Neutrophil (primary cell): ENCODE measurements around the gene MATK.

Experiments used
- H3K27ac ChIP-seq: fragments of 200-600 bp; sonication (generic); 2 replicates; pipeline ENCODE4 v1.5.1; 2016; ENCODE audit warnings: mild to moderate bottlenecking, moderate library complexity
- H3K27me3 ChIP-seq: fragments of 200-600 bp; sonication (generic); 2 replicates; pipeline ENCODE4 v1.6.0; 2016; ENCODE audit warnings: mild to moderate bottlenecking
- H3K36me3 ChIP-seq: fragments of 200-600 bp; sonication (generic); 2 replicates; pipeline ENCODE4 v1.5.1; 2017
- H3K4me1 ChIP-seq, 2 experiments: fragments of 200-600 bp in 1 of 2; sonication (generic) in 1 of 2; 1 replicate in 1 of 2; 2 replicates in 1 of 2; pipeline versions ENCODE4 v1.5.1 to v1.6.1; 2013 to 2016; ENCODE audit warnings: low read depth in 1 of 2, low read length in 1 of 2, mild to moderate bottlenecking in 1 of 2, moderate library complexity in 1 of 2; ENCODE audit not compliant: control insufficient read depth in 1 of 2, insufficient read depth in 1 of 2
- H3K4me3 ChIP-seq, 2 experiments: fragments of 200-600 bp in 1 of 2; sonication (generic) in 1 of 2; 1 replicate in 1 of 2; 2 replicates in 1 of 2; pipeline ENCODE4 v1.5.1; 2013 to 2016; ENCODE audit warnings: low read depth in 1 of 2, low read length in 1 of 2, mild to moderate bottlenecking in 1 of 2, moderate library complexity in 1 of 2
- H3K9me3 ChIP-seq: fragments of 200-600 bp; sonication (generic); 2 replicates; pipeline ENCODE4 v1.5.1; 2016
- TF ChIP-seq, protein P1 (sequence below): fragments of 200-600 bp; sonication (generic); IDR thresholded peaks from 2 replicates; pipeline ENCODE4 v1.5.1; 2016; ENCODE audit warnings: antibody characterized with exemption

MATK gene

GRCh38 chr19:3752492-3752891 lies 33.7 kb downstream of the MATK start:
- H3K4me1 ChIP-seq, result no peaks in the 10 kb centered on the region
- TF ChIP-seq, protein P1, sequence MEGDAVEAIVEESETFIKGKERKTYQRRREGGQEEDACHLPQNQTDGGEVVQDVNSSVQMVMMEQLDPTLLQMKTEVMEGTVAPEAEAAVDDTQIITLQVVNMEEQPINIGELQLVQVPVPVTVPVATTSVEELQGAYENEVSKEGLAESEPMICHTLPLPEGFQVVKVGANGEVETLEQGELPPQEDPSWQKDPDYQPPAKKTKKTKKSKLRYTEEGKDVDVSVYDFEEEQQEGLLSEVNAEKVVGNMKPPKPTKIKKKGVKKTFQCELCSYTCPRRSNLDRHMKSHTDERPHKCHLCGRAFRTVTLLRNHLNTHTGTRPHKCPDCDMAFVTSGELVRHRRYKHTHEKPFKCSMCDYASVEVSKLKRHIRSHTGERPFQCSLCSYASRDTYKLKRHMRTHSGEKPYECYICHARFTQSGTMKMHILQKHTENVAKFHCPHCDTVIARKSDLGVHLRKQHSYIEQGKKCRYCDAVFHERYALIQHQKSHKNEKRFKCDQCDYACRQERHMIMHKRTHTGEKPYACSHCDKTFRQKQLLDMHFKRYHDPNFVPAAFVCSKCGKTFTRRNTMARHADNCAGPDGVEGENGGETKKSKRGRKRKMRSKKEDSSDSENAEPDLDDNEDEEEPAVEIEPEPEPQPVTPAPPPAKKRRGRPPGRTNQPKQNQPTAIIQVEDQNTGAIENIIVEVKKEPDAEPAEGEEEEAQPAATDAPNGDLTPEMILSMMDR, result no peak
- no peaks in the 10 kb centered on the region for H3K27me3 ChIP-seq
- peaks cover 57% of the 10 kb centered on the region for H3K36me3 ChIP-seq
- no peaks in the 10 kb centered on the region for H3K9me3 ChIP-seq
- no peak overlapping the region for H3K4me3 ChIP-seq
- H3K27ac ChIP-seq, result no peak overlapping the region

GRCh38 chr19:3751236-3751635 lies 34.9 kb downstream of the MATK start:
- peaks cover 52% of the 10 kb centered on the region for H3K36me3 ChIP-seq
- no peak overlapping the region for H3K4me3 ChIP-seq
- H3K27ac ChIP-seq, result no peak overlapping the region
- no peaks in the 10 kb centered on the region for H3K27me3 ChIP-seq
- H3K4me1 ChIP-seq, result no peaks in the 10 kb centered on the region
- TF ChIP-seq, protein P1, result no peak
- H3K9me3 ChIP-seq, result no peaks in the 10 kb centered on the region

- TF ChIP-seq, protein P1, result no peak
These were observed 36.0 kb downstream of the MATK start for GRCh38 chr19:3750211-3750610.

DNA sequence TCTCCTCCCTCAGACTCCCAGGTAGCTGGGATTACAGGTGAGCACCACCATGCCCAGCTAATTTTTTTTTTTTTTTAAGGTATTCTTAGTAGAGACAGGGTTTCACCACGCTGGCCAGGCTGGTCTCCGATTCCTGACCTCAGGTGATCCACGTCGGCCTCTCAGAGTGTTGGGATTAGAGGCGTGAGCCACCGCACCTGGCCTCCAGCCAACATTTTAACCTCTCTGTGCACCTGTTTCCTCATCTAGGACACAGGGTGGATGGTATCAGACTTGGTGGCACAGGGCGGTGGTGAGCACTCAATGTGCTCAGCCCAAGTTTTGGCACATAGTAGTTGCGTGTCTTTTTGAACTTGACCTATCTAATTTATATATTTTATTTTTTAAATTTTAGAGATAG lies 37.2 kb downstream of the MATK start:
- peaks cover 47% of the 10 kb centered on the region for H3K36me3 ChIP-seq
- TF ChIP-seq, protein P1, result no peak

More at GRCh38 chr19:3750211-3750610, 36.0 kb downstream of the MATK start:
- H3K4me1 ChIP-seq, result no peaks in the 10 kb centered on the region
- peaks cover 52% of the 10 kb centered on the region for H3K36me3 ChIP-seq
- H3K9me3 ChIP-seq, result no peaks in the 10 kb centered on the region
- H3K4me3 ChIP-seq, result no peak overlapping the region
- no peak overlapping the region for H3K27ac ChIP-seq
- H3K27me3 ChIP-seq, result no peaks in the 10 kb centered on the region

GRCh38 chr19:3746371-3747056 lies 39.7 kb downstream of the MATK start:
- no peak overlapping the region for H3K27ac ChIP-seq
- no peaks in the 10 kb centered on the region for H3K4me1 ChIP-seq
- H3K27me3 ChIP-seq, result no peaks in the 10 kb centered on the region
- H3K4me3 ChIP-seq, result no peak overlapping the region
- TF ChIP-seq, protein P1, result no peak
- H3K36me3 ChIP-seq, result peaks cover 22% of the 10 kb centered on the region
- no peaks in the 10 kb centered on the region for H3K9me3 ChIP-seq

More for the DNA sequence above, 37.2 kb downstream of the MATK start:
- Histone ChIP-seq H3K27me3 (no peaks in the 10 kb centered on the region), H3K4me1 (no peaks in the 10 kb centered on the region), H3K9me3 (no peaks in the 10 kb centered on the region), H3K4me3 (no peak overlapping the region), H3K27ac (no peak overlapping the region)
